Body of pancreas (tissue), 4 donors: ENCODE measurements around the gene PTDSS2. TPM values are rescaled to one million over a fixed set of nuclear protein-coding genes. Genes with fewer than 3 reads are reported as not detected.
"Not testable (repeated sequence)": the region's sequence is repeated elsewhere in the genome, so short reads cannot be mapped to it uniquely, and the experiment has no call there.

Experiments used
- ATAC-seq: fragments of 150-250 bp; one replicate; pipeline ENCODE4 v1.9.1; 2016
- DNase-seq, 4 donors: peaks; one replicate each; pipeline ENCODE4 v3.0.0-alpha.2; 2019
- H3K27ac ChIP-seq, 4 donors: fragments of 200-600 bp; sonication (generic); 1 replicate in 3 of 4; 2 replicates in 1 of 4; pipeline versions ENCODE4 v1.5.1 to v1.6.1; 2016 to 2019; ENCODE audit warnings: mild to moderate bottlenecking in 1 of 4, mixed read lengths in 1 of 4, moderate library complexity in 1 of 4
- H3K27me3 ChIP-seq, 2 donors: fragments of 200-600 bp; sonication (generic); one replicate each; pipeline ENCODE4 v1.6.0; 2016; ENCODE audit warnings: mild to moderate bottlenecking in 1 of 2
- H3K36me3 ChIP-seq, 2 donors: fragments of 200-600 bp; sonication (generic); replicated peaks in 1 of 2; 2 replicates each; pipeline ENCODE4 v1.5.1; 2016; ENCODE audit warnings: low read depth in 2 of 2; ENCODE audit not compliant: insufficient read depth in 1 of 2
- H3K4me1 ChIP-seq: fragments of 200-600 bp; sonication (generic); one replicate; pipeline ENCODE4 v1.6.0; 2016
- H3K4me3 ChIP-seq, 2 donors: fragments of 200-600 bp; sonication (generic); 1 replicate in 1 of 2; 2 replicates in 1 of 2; pipeline ENCODE4 v1.5.1; 2016 to 2019
- H3K9me3 ChIP-seq, 3 donors: fragments of 200-600 bp; sonication (generic); 1 replicate in 2 of 3; 2 replicates in 1 of 3; pipeline ENCODE4 v1.5.1; 2016
- CTCF ChIP-seq, 7 experiments: fragments of 450-650 bp in 4 of 7; fragments of 200-600 bp in 3 of 7; sonication (generic) in 3 of 7; IDR thresholded peaks; one replicate each; pipeline ENCODE4 v1.5.1; 2016 to 2019; ENCODE audit warnings: antibody characterized with exemption in 7 of 7
- POLR2A ChIP-seq, 3 donors: fragments of 450-650 bp; IDR thresholded peaks; one replicate each; pipeline ENCODE4 v1.6.1; 2016; ENCODE audit warnings: antibody characterized with exemption in 3 of 3, mild to moderate bottlenecking in 2 of 3
- WGBS, 2 donors: methylation state at CpG; one replicate each; pipeline ENCODE4 v1.1.5; 2017; 5-methylcytosine and 5-hydroxymethylcytosine counted together
- intact Hi-C: fragments of 100-400 bp; cut with DNase I; formaldehyde crosslinking; loops from one replicate; pipeline ENCODE4 v1.15.1; 2023
- total RNA-seq, 2 donors: library from RNA; depleted of rRNA; stranded (reverse); fragments of >200 nt; gene quantifications; one replicate each; pipeline ENCODE4 v1.1.0, GENCODE V29; 2016

PTDSS2 gene
- total RNA-seq, 2 donors from 2014 or later = 17.4 to 93.3 TPM

GRCh38 chr11:434496-434895 lies 15.6 kb upstream of the PTDSS2 start:
- intact Hi-C loops = no loop called here
- Histone ChIP-seq H3K4me1 (no peaks in the 10 kb centered on the region), H3K9me3 (no peaks in the 10 kb centered on the region), H3K27me3 (no peaks in the 10 kb centered on the region), H3K36me3 (no peaks in the 10 kb centered on the region), H3K4me3 (no peak overlapping the region), H3K27ac (no peak overlapping the region)
- 92 to 100% methylated on average over 4 to 16 of the region's 16 CpGs for WGBS, 2 donors
- no peak for ATAC-seq
- no peak for DNase-seq
- TF ChIP-seq POLR2A (IDR thresholded peaks at IDR 0.05) = no peak
- no peak for TF ChIP-seq CTCF (IDR thresholded peaks at IDR 0.05)

DNA sequence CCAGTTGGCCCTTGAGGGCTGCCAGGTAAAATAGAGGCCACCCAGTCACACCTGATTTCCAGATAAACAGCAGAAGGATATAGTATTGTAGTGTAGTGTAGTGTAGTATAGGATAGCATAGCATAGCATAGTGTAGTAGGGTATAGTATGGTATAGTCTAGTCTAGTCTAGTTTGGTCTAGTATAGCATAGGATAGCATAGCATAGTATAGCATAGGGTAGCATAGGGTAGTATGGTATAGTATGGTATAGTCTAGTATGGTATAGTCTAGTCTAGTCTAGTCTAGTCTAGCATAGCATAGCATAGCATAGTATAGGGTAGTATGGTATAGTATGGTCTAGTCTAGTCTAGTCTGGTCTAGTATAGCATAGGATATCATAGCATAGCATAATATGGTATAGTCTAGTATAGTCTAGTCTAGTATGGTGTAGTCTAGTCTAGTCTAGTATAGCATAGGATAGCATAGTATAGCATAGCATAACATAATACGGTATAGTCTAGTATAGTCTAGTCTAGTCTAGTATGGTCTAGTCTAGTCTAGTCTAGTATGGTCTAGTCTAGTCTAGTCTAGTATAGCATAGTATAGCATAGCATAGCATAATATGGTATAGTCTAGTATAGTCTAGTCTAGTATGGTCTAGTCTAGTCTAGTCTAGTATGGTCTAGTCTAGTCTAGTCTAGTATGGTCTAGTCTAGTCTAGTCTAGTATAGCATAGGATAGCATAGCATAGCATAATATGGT lies 14.9 kb upstream of the PTDSS2 start:
- WGBS, 2 donors = 87 to 100% methylated on average over 1 of the region's 1 CpG

DNA sequence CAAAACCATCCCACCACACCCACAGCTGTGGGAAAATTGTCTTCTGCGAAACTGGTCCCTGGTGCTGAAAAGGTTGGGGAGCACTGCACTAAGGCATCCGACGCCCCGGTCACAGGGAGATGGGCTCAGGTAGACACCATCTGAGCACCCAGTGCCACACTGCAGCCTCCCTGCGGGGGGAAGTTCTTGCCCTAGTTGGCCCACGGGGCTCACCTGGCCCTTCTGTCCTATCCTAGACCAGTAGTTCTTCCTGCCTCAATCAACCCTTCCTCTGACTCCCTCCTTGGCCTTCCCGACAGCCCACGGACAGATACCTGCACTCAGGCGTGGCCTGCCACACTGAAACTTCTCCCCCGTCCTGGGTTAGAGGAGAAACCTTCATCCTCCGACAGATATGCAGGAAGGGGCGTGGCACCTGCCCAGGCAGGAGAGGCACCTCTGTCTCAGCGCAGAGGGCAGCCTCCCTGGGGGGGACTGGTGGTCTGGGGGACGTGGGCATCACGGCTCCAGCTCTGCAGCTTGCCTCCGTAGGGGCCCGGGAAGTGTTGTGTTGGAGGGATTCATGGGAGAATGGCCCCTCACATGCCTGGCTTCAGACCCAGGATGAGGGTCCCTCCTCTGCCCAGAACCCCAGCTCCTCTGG lies 12.7 kb upstream of the PTDSS2 start:
- H3K27me3 ChIP-seq = no peaks in the 10 kb centered on the region
- no peaks in the 10 kb centered on the region for H3K9me3 ChIP-seq
- H3K4me3 ChIP-seq = no peak overlapping the region
- DNase-seq = no peak
- intact Hi-C loops = no loop called here
- no peak for TF ChIP-seq CTCF (IDR thresholded peaks at IDR 0.05)
- TF ChIP-seq POLR2A (IDR thresholded peaks at IDR 0.05) = no peak
- no peak overlapping the region for H3K27ac ChIP-seq
- no peak for ATAC-seq
- 84 to 98% methylated on average over 5 to 17 of the region's 17 CpGs for WGBS, 2 donors
- peaks cover 20% of the 10 kb centered on the region for H3K4me1 ChIP-seq
- no peaks in the 10 kb centered on the region for H3K36me3 ChIP-seq

More for the DNA sequence above, 14.9 kb upstream of the PTDSS2 start:
- intact Hi-C loops, H3K36me3 ChIP-seq, H3K27ac ChIP-seq, H3K9me3 ChIP-seq, H3K4me1 ChIP-seq, DNase-seq, H3K4me3 ChIP-seq, H3K27me3 ChIP-seq, ATAC-seq: not testable (repeated sequence)

DNA sequence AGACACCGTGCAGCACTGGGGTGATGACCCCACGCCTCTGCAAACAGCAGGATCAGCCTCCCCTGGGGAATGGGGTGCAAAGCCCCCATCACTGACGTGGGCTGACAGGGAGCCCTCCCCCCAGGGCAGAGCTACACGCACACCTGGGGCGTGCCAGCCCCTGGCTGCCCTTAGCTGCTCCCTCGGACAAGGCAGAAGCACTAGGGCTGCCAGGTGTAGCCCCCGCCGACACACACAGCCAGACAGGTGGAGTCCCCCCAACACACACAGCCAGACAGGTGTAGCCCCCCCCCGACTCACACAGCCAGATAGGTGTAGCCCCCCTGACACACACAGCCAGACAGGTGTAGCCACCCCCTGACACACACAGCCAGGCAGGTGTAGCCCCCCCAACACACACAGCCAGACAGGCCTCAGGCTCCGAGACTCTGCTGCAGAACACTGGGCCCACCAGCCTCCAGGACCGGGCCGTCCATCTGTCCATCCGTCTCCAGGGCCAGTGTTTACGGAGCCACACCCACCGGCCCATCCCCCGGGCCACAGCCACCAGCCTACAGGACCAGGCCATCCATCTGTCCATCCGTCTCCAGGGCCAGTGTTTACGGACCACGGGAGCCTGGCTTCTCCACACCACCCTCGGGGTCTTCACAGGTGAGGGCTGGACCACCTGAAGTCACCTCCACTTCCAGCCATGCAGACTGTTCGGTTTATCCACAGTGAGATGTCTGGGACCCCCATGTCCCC lies 11.8 kb upstream of the PTDSS2 start:
- H3K27me3 ChIP-seq = no peaks in the 10 kb centered on the region
- no peak overlapping the region for H3K4me3 ChIP-seq
- intact Hi-C loops = no loop called here
- TF ChIP-seq POLR2A (IDR thresholded peaks at IDR 0.05) = no peak
- TF ChIP-seq CTCF (IDR thresholded peaks at IDR 0.05) = no peak
- no peaks in the 10 kb centered on the region for H3K36me3 ChIP-seq
- H3K4me1 ChIP-seq = peaks cover 20% of the 10 kb centered on the region
- no peaks in the 10 kb centered on the region for H3K9me3 ChIP-seq
- DNase-seq (no peak), ATAC-seq (no peak)
- no peak overlapping the region for H3K27ac ChIP-seq
- 86 to 89% methylated on average over 16 of the region's 21 CpGs for WGBS, 2 donors

GRCh38 chr11:439315-440064 lies 10.6 kb upstream of the PTDSS2 start:
- no peak for TF ChIP-seq POLR2A (IDR thresholded peaks at IDR 0.05)
- TF ChIP-seq CTCF (IDR thresholded peaks at IDR 0.05) = no peak
- Histone ChIP-seq H3K36me3 (no peaks in the 10 kb centered on the region), H3K27me3 (no peaks in the 10 kb centered on the region), H3K9me3 (no peaks in the 10 kb centered on the region), H3K4me3 (no peak overlapping the region), H3K27ac (no peak overlapping the region), H3K4me1 (peaks cover 20% of the 10 kb centered on the region)
- intact Hi-C loops = no loop called here
- ATAC-seq (no peak), DNase-seq (no peak)
- 88 to 91% methylated on average over 19 to 22 of the region's 23 CpGs for WGBS, 2 donors
